Neural progenitor cell (in vitro differentiated cells): ENCODE measurements around the gene CD248. TPM values are rescaled to one million over a fixed set of nuclear protein-coding genes. Genes with fewer than 3 reads are reported as not detected.

Source experiments
- DNase-seq: peaks from one replicate; pipeline ENCODE4 v3.0.0-alpha.2; 2016; ENCODE audit warnings: low spot score
- H2AFZ ChIP-seq: fragments of 200-600 bp; sonication (generic); replicated peaks from 2 replicates; pipeline ENCODE4 v1.6.1; 2016; ENCODE audit warnings: antibody characterized with exemption
- H3F3A ChIP-seq: fragments of 200-600 bp; sonication (generic); 2 replicates; pipeline ENCODE4 v1.6.1; 2016; ENCODE audit warnings: antibody characterized with exemption, low read depth
- H3K27ac ChIP-seq: fragments of 200-600 bp; sonication (generic); 2 replicates; pipeline ENCODE4 v1.5.1; 2016; ENCODE audit warnings: mild to moderate bottlenecking
- H3K27me3 ChIP-seq: fragments of 200-600 bp; sonication (generic); 2 replicates; pipeline ENCODE4 v1.6.1; 2016; ENCODE audit warnings: mild to moderate bottlenecking, moderate library complexity
- H3K36me3 ChIP-seq: fragments of 200-600 bp; sonication (generic); 2 replicates; pipeline ENCODE4 v1.5.1; 2016
- H3K4me1 ChIP-seq: fragments of 200-600 bp; sonication (generic); 2 replicates; pipeline ENCODE4 v1.6.1; 2016; ENCODE audit warnings: mixed run types
- H3K4me2 ChIP-seq: fragments of 200-600 bp; sonication (generic); 2 replicates; pipeline ENCODE4 v1.6.1; 2016
- H3K4me3 ChIP-seq: fragments of 200-600 bp; sonication (generic); 2 replicates; pipeline ENCODE4 v1.5.1; 2016
- H3K79me2 ChIP-seq: fragments of 200-600 bp; sonication (generic); 2 replicates; pipeline ENCODE4 v1.6.1; 2016; ENCODE audit warnings: low read depth
- H3K9ac ChIP-seq: fragments of 200-600 bp; sonication (generic); 2 replicates; pipeline ENCODE4 v1.6.1; 2016
- H3K9me3 ChIP-seq: fragments of 200-600 bp; sonication (generic); 2 replicates; pipeline ENCODE4 v1.5.1; 2016; ENCODE audit warnings: low read depth
- H4K20me1 ChIP-seq: fragments of 200-600 bp; sonication (generic); 2 replicates; pipeline ENCODE4 v1.6.1; 2016; ENCODE audit warnings: low read depth
- H3K27ac Mint-ChIP-seq: 3 replicates; pipeline ENCODE4 v1.8.0; 2021; ENCODE audit warnings: mixed read lengths
- H3K27me3 Mint-ChIP-seq: 2 replicates; pipeline ENCODE4 v1.8.0; 2022; ENCODE audit warnings: low read depth, mild to moderate bottlenecking, inconsistent platforms, moderate library complexity, mixed read lengths; ENCODE audit not compliant: insufficient read depth
- H3K36me3 Mint-ChIP-seq: 3 replicates; pipeline ENCODE4 v1.8.0; 2021; ENCODE audit warnings: mixed read lengths
- H3K4me1 Mint-ChIP-seq: 3 replicates; pipeline ENCODE4 v1.8.0; 2021; ENCODE audit warnings: mixed read lengths
- H3K4me3 Mint-ChIP-seq: 3 replicates; pipeline ENCODE4 v1.8.0; 2021; ENCODE audit warnings: mild to moderate bottlenecking, moderate library complexity, mixed read lengths
- H3K9me3 Mint-ChIP-seq: 3 replicates; pipeline ENCODE4 v1.8.0; 2020; ENCODE audit warnings: mixed read lengths
- EZH2 ChIP-seq: fragments of 200-600 bp; sonication (generic); IDR thresholded peaks from 2 replicates; pipeline ENCODE4 v1.6.1; 2017; ENCODE audit warnings: antibody characterized with exemption, mild to moderate bottlenecking, moderate library complexity
- EZH2phosphoT487 ChIP-seq: fragments of 200-600 bp; sonication (generic); IDR thresholded peaks from 2 replicates; pipeline ENCODE4 v1.6.1; 2017; ENCODE audit warnings: antibody characterized with exemption
- total RNA-seq: library from RNA; depleted of rRNA; stranded (reverse); fragments of >200 nt; gene quantifications from 2 replicates; pipeline ENCODE4 v1.2.3, GENCODE V29; 2015; ENCODE audit warnings: low replicate concordance
- TF ChIP-seq, protein P1 (sequence below): fragments of 200-600 bp; sonication (generic); IDR thresholded peaks from 2 replicates; pipeline ENCODE4 v1.5.1; 2017; ENCODE audit warnings: antibody characterized with exemption, mild to moderate bottlenecking

The CD248 gene
- total RNA-seq, 1 donor from 2014 or later, result 0.62 TPM

DNA sequence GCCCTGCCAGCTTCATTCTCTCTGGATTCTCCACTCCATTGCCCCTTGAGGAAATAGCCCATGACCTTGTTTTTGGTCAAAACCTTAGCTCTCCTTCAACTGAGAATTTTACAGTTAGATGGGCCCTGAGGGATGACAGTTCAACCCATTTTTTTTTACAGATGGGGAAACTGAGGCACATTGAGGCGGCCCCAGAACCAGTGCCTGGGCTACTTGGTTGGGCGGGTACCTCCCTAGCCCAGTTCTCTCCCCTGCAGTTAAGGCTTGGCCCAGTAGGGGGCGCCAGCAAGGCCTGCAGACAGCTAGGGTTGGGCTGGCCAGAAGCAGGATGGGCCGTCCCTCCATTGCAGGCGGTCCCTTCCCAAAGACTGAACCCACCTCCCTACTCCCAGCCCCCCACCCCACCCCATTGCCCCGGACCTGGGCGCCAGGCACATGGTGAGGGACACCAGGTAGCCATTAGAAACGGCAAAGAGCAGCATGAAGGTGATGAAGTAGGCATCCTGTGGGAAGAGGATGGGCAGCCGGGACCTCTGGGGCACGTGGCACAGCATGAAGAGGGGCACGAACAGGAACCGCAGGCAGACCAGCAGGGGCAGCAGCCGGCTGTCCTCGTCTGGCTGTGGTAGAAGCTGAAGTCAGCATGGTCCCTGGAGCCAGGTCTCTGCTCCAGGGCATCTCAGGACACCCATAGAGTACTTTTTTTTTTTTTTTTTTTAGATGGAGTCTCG is 47.1 kb upstream of the CD248 start:
- no peak overlapping the region for H3K4me2 ChIP-seq
- peaks cover 64% of the 10 kb centered on the region for H3F3A ChIP-seq
- Mint-ChIP-seq H3K9me3 (no peaks in the 10 kb centered on the region), H3K27me3 (peaks cover 15% of the 10 kb centered on the region), H3K4me3 (no peak overlapping the region), H3K4me1 (peaks cover 4% of the 10 kb centered on the region), H3K27ac (no peak overlapping the region), H3K36me3 (peaks cover 10% of the 10 kb centered on the region)
- no peak overlapping the region for H2AFZ ChIP-seq
- H3K27me3 ChIP-seq, result no peaks in the 10 kb centered on the region
- TF ChIP-seq EZH2phosphoT487, result no peak
- TF ChIP-seq, protein P1, sequence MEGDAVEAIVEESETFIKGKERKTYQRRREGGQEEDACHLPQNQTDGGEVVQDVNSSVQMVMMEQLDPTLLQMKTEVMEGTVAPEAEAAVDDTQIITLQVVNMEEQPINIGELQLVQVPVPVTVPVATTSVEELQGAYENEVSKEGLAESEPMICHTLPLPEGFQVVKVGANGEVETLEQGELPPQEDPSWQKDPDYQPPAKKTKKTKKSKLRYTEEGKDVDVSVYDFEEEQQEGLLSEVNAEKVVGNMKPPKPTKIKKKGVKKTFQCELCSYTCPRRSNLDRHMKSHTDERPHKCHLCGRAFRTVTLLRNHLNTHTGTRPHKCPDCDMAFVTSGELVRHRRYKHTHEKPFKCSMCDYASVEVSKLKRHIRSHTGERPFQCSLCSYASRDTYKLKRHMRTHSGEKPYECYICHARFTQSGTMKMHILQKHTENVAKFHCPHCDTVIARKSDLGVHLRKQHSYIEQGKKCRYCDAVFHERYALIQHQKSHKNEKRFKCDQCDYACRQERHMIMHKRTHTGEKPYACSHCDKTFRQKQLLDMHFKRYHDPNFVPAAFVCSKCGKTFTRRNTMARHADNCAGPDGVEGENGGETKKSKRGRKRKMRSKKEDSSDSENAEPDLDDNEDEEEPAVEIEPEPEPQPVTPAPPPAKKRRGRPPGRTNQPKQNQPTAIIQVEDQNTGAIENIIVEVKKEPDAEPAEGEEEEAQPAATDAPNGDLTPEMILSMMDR, result peak; percentile 84
- peaks cover 9% of the 10 kb centered on the region for H4K20me1 ChIP-seq
- H3K36me3 ChIP-seq, result no peaks in the 10 kb centered on the region
- H3K4me1 ChIP-seq, result no peaks in the 10 kb centered on the region
- H3K27ac ChIP-seq, result no peak overlapping the region
- H3K9ac ChIP-seq, result no peak overlapping the region
- no peaks in the 10 kb centered on the region for H3K9me3 ChIP-seq
- peak; percentile 67 for DNase-seq
- no peaks in the 10 kb centered on the region for H3K79me2 ChIP-seq
- no peak overlapping the region for H3K4me3 ChIP-seq

DNA sequence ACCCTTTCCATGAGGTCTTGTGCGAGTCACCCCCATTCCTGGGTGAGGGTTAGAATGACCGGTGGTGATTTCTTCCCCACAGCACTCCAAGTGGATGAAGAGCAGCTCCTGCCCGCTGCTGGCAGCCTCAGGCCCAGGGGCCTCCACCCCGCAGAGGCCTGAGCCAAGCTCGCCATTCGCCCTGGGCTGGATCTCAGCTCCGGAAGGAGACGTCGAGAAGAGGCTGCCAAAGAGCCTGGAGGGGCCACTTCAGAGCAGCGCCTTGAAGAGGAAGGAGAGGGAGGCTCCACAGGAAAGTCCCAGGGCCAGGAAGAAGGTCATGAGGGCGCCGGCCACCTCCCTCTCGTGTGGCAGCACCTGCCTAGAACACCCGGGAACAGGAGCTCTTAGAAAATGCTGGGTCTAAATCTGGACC is 46.4 kb upstream of the CD248 start:
- Histone ChIP-seq H3K4me3 (no peak overlapping the region), H3K4me2 (no peak overlapping the region), H3K9me3 (no peaks in the 10 kb centered on the region), H2AFZ (no peak overlapping the region), H3K27me3 (no peaks in the 10 kb centered on the region), H3K27ac (no peak overlapping the region), H4K20me1 (peaks cover 10% of the 10 kb centered on the region), H3K36me3 (no peaks in the 10 kb centered on the region), H3K79me2 (no peaks in the 10 kb centered on the region), H3F3A (peaks cover 71% of the 10 kb centered on the region), H3K4me1 (no peaks in the 10 kb centered on the region), H3K9ac (no peak overlapping the region)
- DNase-seq, result no peak
- peaks cover 15% of the 10 kb centered on the region for H3K27me3 Mint-ChIP-seq
- peaks cover 8% of the 10 kb centered on the region for H3K36me3 Mint-ChIP-seq
- H3K4me3 Mint-ChIP-seq, result no peak overlapping the region
- no peak overlapping the region for H3K27ac Mint-ChIP-seq
- H3K4me1 Mint-ChIP-seq, result peaks cover 6% of the 10 kb centered on the region
- no peaks in the 10 kb centered on the region for H3K9me3 Mint-ChIP-seq
- TF ChIP-seq EZH2, result no peak
- TF ChIP-seq, protein P1, result no peak
- no peak for TF ChIP-seq EZH2phosphoT487

DNA sequence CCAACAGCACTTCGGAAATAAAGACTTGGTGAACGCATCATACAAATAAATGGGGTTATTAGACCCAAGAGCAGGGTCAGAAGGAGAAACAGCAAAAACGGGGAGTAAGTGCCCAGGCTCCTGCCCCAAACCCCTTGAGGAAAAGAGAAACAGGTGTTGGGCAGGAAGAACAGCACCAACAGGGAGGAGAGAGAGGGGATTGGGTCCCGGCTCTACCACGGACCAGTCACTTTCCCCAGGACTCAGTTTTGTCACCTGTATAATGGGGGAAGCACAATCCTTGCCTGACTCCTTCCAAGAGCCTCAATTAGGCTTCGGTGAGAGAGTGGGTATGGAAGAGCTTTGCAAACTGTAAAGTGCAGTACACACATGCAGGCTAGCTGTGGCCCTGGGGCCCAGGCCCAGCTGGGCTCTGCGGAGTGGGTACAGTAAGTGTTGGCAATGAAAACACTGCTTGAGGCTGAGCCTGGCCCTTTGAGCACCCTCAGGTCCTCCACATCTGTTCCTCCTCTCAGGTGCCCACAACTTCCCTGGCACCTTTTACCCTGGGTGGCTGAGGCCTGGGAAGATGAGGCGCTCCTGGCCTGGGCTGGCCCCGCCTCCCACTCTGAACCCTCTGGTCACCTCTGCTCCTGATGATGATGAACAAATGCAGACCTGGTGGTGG is 45.8 kb upstream of the CD248 start:
- Mint-ChIP-seq H3K27ac (no peak overlapping the region), H3K4me1 (peaks cover 6% of the 10 kb centered on the region), H3K9me3 (no peaks in the 10 kb centered on the region), H3K36me3 (peaks cover 4% of the 10 kb centered on the region), H3K4me3 (no peak overlapping the region), H3K27me3 (peaks cover 15% of the 10 kb centered on the region)
- Histone ChIP-seq H3K4me1 (no peaks in the 10 kb centered on the region), H3K4me3 (no peak overlapping the region), H3K27ac (no peak overlapping the region), H3K9ac (no peak overlapping the region), H3K27me3 (no peaks in the 10 kb centered on the region), H2AFZ (no peak overlapping the region), H4K20me1 (peaks cover 10% of the 10 kb centered on the region), H3F3A (peaks cover 69% of the 10 kb centered on the region), H3K4me2 (no peak overlapping the region), H3K79me2 (no peaks in the 10 kb centered on the region), H3K9me3 (no peaks in the 10 kb centered on the region), H3K36me3 (no peaks in the 10 kb centered on the region)
- no peak for DNase-seq
- TF ChIP-seq, protein P1, result no peak
- no peak for TF ChIP-seq EZH2phosphoT487
- TF ChIP-seq EZH2, result no peak
